ENCODE data around the gene RNF157.

- no peak for TF ChIP-seq BCL11A (tag by site-specific recombination; IDR thresholded peaks at IDR 0.05; ENCODE audit: low read depth)
- TF ChIP-seq, protein P1, sequence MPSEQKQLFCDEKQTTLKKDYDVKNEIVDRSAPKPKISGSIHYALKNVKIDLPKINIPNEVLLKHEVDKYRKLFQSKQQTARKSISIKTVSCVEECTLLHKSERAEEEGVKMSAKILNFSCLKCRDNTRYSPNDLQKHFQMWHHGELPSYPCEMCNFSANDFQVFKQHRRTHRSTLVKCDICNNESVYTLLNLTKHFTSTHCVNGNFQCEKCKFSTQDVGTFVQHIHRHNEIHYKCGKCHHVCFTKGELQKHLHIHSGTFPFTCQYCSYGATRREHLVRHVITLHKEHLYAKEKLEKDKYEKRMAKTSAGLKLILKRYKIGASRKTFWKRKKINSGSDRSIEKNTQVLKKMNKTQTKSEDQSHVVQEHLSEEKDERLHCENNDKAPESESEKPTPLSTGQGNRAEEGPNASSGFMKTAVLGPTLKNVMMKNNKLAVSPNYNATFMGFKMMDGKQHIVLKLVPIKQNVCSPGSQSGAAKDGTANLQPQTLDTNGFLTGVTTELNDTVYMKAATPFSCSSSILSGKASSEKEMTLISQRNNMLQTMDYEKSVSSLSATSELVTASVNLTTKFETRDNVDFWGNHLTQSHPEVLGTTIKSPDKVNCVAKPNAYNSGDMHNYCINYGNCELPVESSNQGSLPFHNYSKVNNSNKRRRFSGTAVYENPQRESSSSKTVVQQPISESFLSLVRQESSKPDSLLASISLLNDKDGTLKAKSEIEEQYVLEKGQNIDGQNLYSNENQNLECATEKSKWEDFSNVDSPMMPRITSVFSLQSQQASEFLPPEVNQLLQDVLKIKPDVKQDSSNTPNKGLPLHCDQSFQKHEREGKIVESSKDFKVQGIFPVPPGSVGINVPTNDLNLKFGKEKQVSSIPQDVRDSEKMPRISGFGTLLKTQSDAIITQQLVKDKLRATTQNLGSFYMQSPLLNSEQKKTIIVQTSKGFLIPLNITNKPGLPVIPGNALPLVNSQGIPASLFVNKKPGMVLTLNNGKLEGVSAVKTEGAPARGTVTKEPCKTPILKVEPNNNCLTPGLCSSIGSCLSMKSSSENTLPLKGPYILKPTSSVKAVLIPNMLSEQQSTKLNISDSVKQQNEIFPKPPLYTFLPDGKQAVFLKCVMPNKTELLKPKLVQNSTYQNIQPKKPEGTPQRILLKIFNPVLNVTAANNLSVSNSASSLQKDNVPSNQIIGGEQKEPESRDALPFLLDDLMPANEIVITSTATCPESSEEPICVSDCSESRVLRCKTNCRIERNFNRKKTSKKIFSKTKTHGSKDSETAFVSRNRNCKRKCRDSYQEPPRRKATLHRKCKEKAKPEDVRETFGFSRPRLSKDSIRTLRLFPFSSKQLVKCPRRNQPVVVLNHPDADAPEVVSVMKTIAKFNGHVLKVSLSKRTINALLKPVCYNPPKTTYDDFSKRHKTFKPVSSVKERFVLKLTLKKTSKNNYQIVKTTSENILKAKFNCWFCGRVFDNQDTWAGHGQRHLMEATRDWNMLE (tag by site-specific recombination; conservative IDR thresholded peaks at IDR 0.05; ENCODE audit: low read depth), result no peak
These were observed 24.1 kb upstream of the RNF157 start for GRCh38 chr17:76264425-76264754.

Data from HEK293 (cell line).